H1 (cell line): ENCODE results near the gene TACC2. TPM values are rescaled to one million over a fixed set of nuclear protein-coding genes. Genes with fewer than 3 reads are reported as not detected.
A peak's percentile ranks its signal among the peaks of the same experiment; 100 is the strongest.

Experiments used
- CTCF ChIA-PET: fragments of 300-600 bp; sonication (Branson Sonifier 250); formaldehyde crosslinking; loops from one replicate; lab custom pipeline; 2021; ENCODE audit not compliant: partially characterized antibody; lab: Charles Lee
- POLR2A ChIA-PET: fragments of 300-600 bp; sonication (Branson Sonifier 250); formaldehyde crosslinking; loops from one replicate; lab custom pipeline; 2021; ENCODE audit warnings: inconsistent platforms; ENCODE audit not compliant: partially characterized antibody; lab: Charles Lee
- DNase-seq, 2 experiments: peaks; one replicate each; pipeline versions ENCODE4 v3.0.0 to v3.0.0-alpha.2; 2010 to 2022; ENCODE audit warnings: low spot score in 2 of 2, low read depth in 1 of 2, mixed read lengths in 1 of 2
- FAIRE-seq: peaks from 2 replicates; lab custom pipeline; 2011; peaks lifted over from hg19 to GRCh38; lab: Jason Lieb, UNC
- H2AFZ ChIP-seq: 2 replicates; pipeline ENCODE4 v1.8.1; 2012; ENCODE audit warnings: low read length, inconsistent platforms
- H2AK5ac ChIP-seq: 2 replicates; pipeline ENCODE4 v1.6.1; 2013; ENCODE audit warnings: low read depth, low read length
- H2BK120ac ChIP-seq: replicated peaks from 2 replicates; pipeline ENCODE3; 2013; ENCODE audit warnings: low read depth, low read length, inconsistent platforms
- H2BK12ac ChIP-seq: 2 replicates; pipeline ENCODE4 v1.6.1; 2013; ENCODE audit warnings: low read depth, low read length
- H2BK15ac ChIP-seq: 2 replicates; pipeline ENCODE4 v1.6.1; 2013; ENCODE audit warnings: low read length
- H2BK20ac ChIP-seq: 2 replicates; pipeline ENCODE4 v1.6.1; 2013; ENCODE audit warnings: low read length
- H2BK5ac ChIP-seq: 2 replicates; pipeline ENCODE4 v1.6.1; 2013; ENCODE audit warnings: low read depth, low read length
- H3K14ac ChIP-seq: 2 replicates; pipeline ENCODE4 v1.6.1; 2013; ENCODE audit warnings: inconsistent platforms; ENCODE audit not compliant: insufficient read length
- H3K18ac ChIP-seq: 2 replicates; pipeline ENCODE4 v1.6.1; 2013; ENCODE audit warnings: low read length; ENCODE audit errors: extremely low read depth
- H3K23ac ChIP-seq: 2 replicates; pipeline ENCODE4 v1.6.1; 2013; ENCODE audit warnings: inconsistent platforms; ENCODE audit not compliant: insufficient read length
- H3K23me2 ChIP-seq: 2 replicates; pipeline ENCODE4 v1.6.1; 2013; ENCODE audit warnings: low read depth, low read length
- H3K27ac ChIP-seq: 2 replicates; pipeline ENCODE4 v1.6.1; 2011; ENCODE audit warnings: low read depth, low read length, inconsistent platforms
- H3K27me3 ChIP-seq, 4 experiments: replicated peaks in 1 of 4; 1 replicate in 1 of 4; 2 replicates in 3 of 4; pipeline versions ENCODE4 v1.6.1 to v1.8.1; 2011 to 2013; ENCODE audit warnings: low read length in 3 of 4, mild to moderate bottlenecking in 3 of 4, inconsistent platforms in 2 of 4, mixed read lengths in 2 of 4, moderate library complexity in 1 of 4; ENCODE audit not compliant: control insufficient read depth in 3 of 4, insufficient read depth in 3 of 4; ENCODE audit errors: extremely low read depth in 1 of 4
- H3K36me3 ChIP-seq, 4 experiments: 2 replicates each; pipeline versions ENCODE4 v1.6.1 to v1.8.1; 2011 to 2013; ENCODE audit warnings: mild to moderate bottlenecking in 4 of 4, low read length in 3 of 4, moderate library complexity in 2 of 4, control low read depth in 1 of 4, inconsistent platforms in 1 of 4; ENCODE audit not compliant: insufficient read depth in 4 of 4, control insufficient read depth in 2 of 4
- H3K4ac ChIP-seq: replicated peaks from 2 replicates; pipeline ENCODE3; 2013; ENCODE audit warnings: low read length, low read depth, mixed read lengths, inconsistent platforms; ENCODE audit not compliant: insufficient read length
- H3K4me1 ChIP-seq, 4 experiments: replicated peaks in 1 of 4; 1 replicate in 1 of 4; 2 replicates in 3 of 4; pipeline versions ENCODE4 v1.6.1 to v1.8.1; 2011 to 2013; ENCODE audit warnings: low read length in 3 of 4, inconsistent platforms in 2 of 4, mixed read lengths in 1 of 4; ENCODE audit not compliant: insufficient read depth in 4 of 4, control insufficient read depth in 3 of 4
- H3K4me2 ChIP-seq, 2 experiments: 2 replicates each; pipeline versions ENCODE4 v1.6.1 to v1.8.1; 2011 to 2013; ENCODE audit warnings: low read depth in 2 of 2, low read length in 2 of 2, control low read depth in 1 of 2, inconsistent platforms in 1 of 2, mild to moderate bottlenecking in 1 of 2; ENCODE audit not compliant: insufficient read depth in 1 of 2
- H3K4me3 ChIP-seq, 4 experiments: fragments of 200-600, 300-600 bp in 1 of 4; sonication (generic), shearing (Covaris generic), sonication (Bioruptor Twin) in 1 of 4; 2 replicates each; pipeline versions ENCODE4 v1.5.1 to v1.8.1; 2011 to 2016; ENCODE audit warnings: low read length in 4 of 4, low read depth in 3 of 4, control low read depth in 2 of 4, inconsistent platforms in 2 of 4, mild to moderate bottlenecking in 2 of 4, mixed read lengths in 1 of 4, moderate library complexity in 1 of 4; ENCODE audit not compliant: insufficient read depth in 2 of 4; ENCODE audit errors: extremely low read depth in 1 of 4
- H3K56ac ChIP-seq: replicated peaks from 2 replicates; pipeline ENCODE3; 2013; ENCODE audit warnings: low read depth, mild to moderate bottlenecking, mixed read lengths, low read length, inconsistent platforms; ENCODE audit not compliant: insufficient read length
- H3K79me1 ChIP-seq: 2 replicates; pipeline ENCODE4 v1.6.1; 2013; ENCODE audit warnings: low read depth, low read length, control low read depth
- H3K79me2 ChIP-seq, 2 experiments: 2 replicates each; pipeline versions ENCODE4 v1.6.1 to v1.8.1; 2012 to 2013; ENCODE audit warnings: low read length in 2 of 2, mild to moderate bottlenecking in 2 of 2, inconsistent platforms in 1 of 2; ENCODE audit not compliant: insufficient read depth in 2 of 2, control insufficient read depth in 1 of 2
- H3K9ac ChIP-seq, 4 experiments: replicated peaks in 1 of 4; 1 replicate in 1 of 4; 2 replicates in 3 of 4; pipeline versions ENCODE4 v1.6.1 to v1.8.1; 2011 to 2013; ENCODE audit warnings: low read depth in 3 of 4, low read length in 3 of 4, control low read depth in 2 of 4, mild to moderate bottlenecking in 2 of 4, moderate library complexity in 2 of 4, inconsistent platforms in 1 of 4; ENCODE audit errors: extremely low read depth in 1 of 4
- H3K9me3 ChIP-seq, 2 experiments: 2 replicates each; pipeline versions ENCODE4 v1.6.1 to v1.8.1; 2012 to 2013; ENCODE audit warnings: mild to moderate bottlenecking in 2 of 2, moderate library complexity in 2 of 2, control low read depth in 1 of 2, inconsistent platforms in 1 of 2, low read depth in 1 of 2, low read length in 1 of 2, mixed read lengths in 1 of 2; ENCODE audit not compliant: insufficient read depth in 2 of 2
- H4K20me1 ChIP-seq, 2 experiments: replicated peaks in 1 of 2; 2 replicates each; pipeline versions ENCODE3 to v1.8.1; 2011 to 2013; ENCODE audit warnings: inconsistent platforms in 2 of 2, low read length in 2 of 2, mild to moderate bottlenecking in 1 of 2; ENCODE audit not compliant: insufficient read depth in 2 of 2, control insufficient read depth in 1 of 2
- H4K5ac ChIP-seq: 2 replicates; pipeline ENCODE4 v1.6.1; 2013; ENCODE audit warnings: low read length, low read depth, mixed read lengths, inconsistent platforms; ENCODE audit not compliant: insufficient read length
- H4K8ac ChIP-seq: 2 replicates; pipeline ENCODE4 v1.8.0; 2013; ENCODE audit warnings: mild to moderate bottlenecking, moderate library complexity, low read length, inconsistent platforms; ENCODE audit not compliant: insufficient read depth; ENCODE audit errors: extremely low read depth
- H4K91ac ChIP-seq: replicated peaks from 2 replicates; pipeline ENCODE3; 2013; ENCODE audit warnings: low read length, mixed read lengths, inconsistent platforms; ENCODE audit not compliant: insufficient read length
- CBX8 ChIP-seq: fragments of 300-800, 300-1000 bp; sonication (generic); IDR thresholded peaks from 2 replicates; pipeline ENCODE4 v1.7.1; 2016; ENCODE audit warnings: low read depth, low read length, borderline replicate concordance
- EGR1 ChIP-seq: IDR thresholded peaks from 2 replicates; pipeline ENCODE4 v1.6.1; 2011; ENCODE audit warnings: low read depth, low read length, borderline replicate concordance
- HDAC2 ChIP-seq, 2 experiments: fragments of 300-600 bp in 1 of 2; sonication (generic) in 1 of 2; IDR thresholded peaks; 2 replicates each; pipeline ENCODE4 v1.6.1; 2011 to 2012; ENCODE audit warnings: low read depth in 2 of 2, low read length in 2 of 2, mild to moderate bottlenecking in 2 of 2, moderate library complexity in 2 of 2, borderline replicate concordance in 1 of 2, inconsistent platforms in 1 of 2
- MAX ChIP-seq: IDR thresholded peaks from 2 replicates; pipeline ENCODE4 v1.6.1; 2012; ENCODE audit warnings: inconsistent platforms
- TEAD4 ChIP-seq: IDR thresholded peaks from 2 replicates; pipeline ENCODE4 v1.6.1; 2012; ENCODE audit warnings: low read depth, low read length, inconsistent platforms, mixed read lengths
- WGBS, 2 experiments: shearing (Covaris generic) in 1 of 2; methylation state at CpG; one replicate each; pipeline versions ENCODE4 v1.1.6 to v1.1.7; 2013 to 2015; ENCODE audit warnings: low lambda C conversion rate in 2 of 2, mixed read lengths in 2 of 2, inconsistent platforms in 1 of 2, low coverage in 1 of 2, missing lambda C conversion rate in 1 of 2; ENCODE audit not compliant: insufficient replicate concordance in 2 of 2, insufficient coverage in 1 of 2, insufficient read length in 1 of 2; ENCODE audit errors: extremely low coverage in 1 of 2, missing lambda C conversion rate in 1 of 2; 5-methylcytosine and 5-hydroxymethylcytosine counted together
- polyA plus RNA-seq, 7 experiments: library from polyadenylated mRNA; depleted of rRNA in 3 of 7; stranded (reverse) in 5 of 7; unstranded in 2 of 7; fragments of >200 nt in 5 of 7; fragments of 200-250 nt in 2 of 7; gene quantifications; 1 replicate in 5 of 7; 2 replicates in 1 of 7; 4 replicates in 1 of 7; pipeline versions ENCODE4 v1.2.1 to v1.2.3, GENCODE V29; 2011 to 2013; ENCODE audit warnings: missing spikeins in 2 of 7, mixed read lengths in 2 of 7
- total RNA-seq: library from RNA; stranded (reverse); fragmentation: NEBNext Ultra II Directional; extraction: Animal tissue kit (Norgen Biotek cat#: 25700); gene quantifications from 2 replicates; pipeline ENCODE4 v1.2.1, GENCODE V29; 2021

TACC2 gene
- total and polyA plus RNA-seq, 2 of the 8 experiments (the other 6 are each of a cell fraction or from before 2014, with no cell fraction given): 21.2 to 46.6 TPM

- ChIA-PET CTCF (interaction anchor here (0.6 to 1.6 kb wide), 10 partner anchors 8 to 131 kb away, joined by 3 to 7 read pairs (median 4); no protein-coding TSS in a partner anchor), POLR2A (interaction anchor here (0.7 to 21.8 kb wide), 2 partner anchors 15 to 79 kb away, joined by 3 to 237 read pairs; no protein-coding TSS in a partner anchor)
- Histone ChIP-seq H3K79me1 (peaks cover 16% of the 10 kb centered on the region), H3K9ac (peak overlapping the region in 1 of 4 experiments; percentile 29; a peak in 2 of 7 replicates), H3K27ac (peak overlapping the region; percentile 65), H4K8ac (no peak overlapping the region), H3K56ac (no peak overlapping the region), H3K36me3 (no peaks in the 10 kb centered on the region), H3K4me2 (peak overlapping the region; percentile 35 to 48), H3K14ac (no peak overlapping the region), H3K9me3 (no peaks in the 10 kb centered on the region), H2AK5ac (0 out of 2 replicates have a peak overlapping the region, but pooled peaks have one; percentile 93), H2BK20ac (0 out of 2 replicates have a peak overlapping the region, but pooled peaks have one; percentile 40), H3K18ac (peak overlapping the region; percentile 75), H3K4me3 (peak overlapping the region in 1 of 4 experiments; percentile 7; a peak in 1 of 8 replicates), H2BK120ac (no peak overlapping the region), H3K27me3 (no peaks in the 10 kb centered on the region), H4K5ac (no peak overlapping the region), H3K23ac (no peak overlapping the region), H2BK5ac (peak overlapping the region; percentile 71), H4K91ac (no peak overlapping the region), H3K4me1 (peaks cover 17 to 48% (median 34%) of the 10 kb centered on the region in 4 experiments), H2AFZ (no peak overlapping the region), H2BK15ac (no peak overlapping the region), H3K4ac (no peak overlapping the region), H2BK12ac (peak overlapping the region; percentile 84), H3K79me2 (peaks cover 3 to 93% of the 10 kb centered on the region in 2 experiments; a peak in 3 of 4 replicates), H4K20me1 (peaks cover 8 to 11% of the 10 kb centered on the region in 2 experiments), H3K23me2 (no peaks in the 10 kb centered on the region)
- 31% methylated on average over 6 of the region's 6 CpGs; no CpG with 5 or more reads in 1 of the 2 experiments for WGBS, 2 experiments
- FAIRE-seq (peak; percentile 55), DNase-seq (no peak)
- TF ChIP-seq MAX: peak; percentile 18; the same call in 1 of the 2 replicates
- no peak for TF ChIP-seq EGR1
- TF ChIP-seq HDAC2 (IDR thresholded peaks at IDR 0.05; ENCODE audit: borderline replicate concordance in 1 of 2, low read depth in 2 of 2, low read length in 2 of 2): 0 out of 4 replicates have a peak, but pooled peaks of 1 of the 2 experiments have one; percentile 44
- TF ChIP-seq TEAD4: 0 out of 2 replicates have a peak, but pooled peaks have one; percentile 3
- TF ChIP-seq CBX8: no peak
Observed at GRCh38 chr10:122182308-122182707, 193.3 kb downstream of the TACC2 start.
